IMR-90 (cell line): Measurements from ENCODE around the gene DMD.

Source experiments
- BHLHE40 ChIP-seq: fragments of 150-350 bp; IDR thresholded peaks from 2 replicates; pipeline ENCODE4 v1.6.1; 2016; ENCODE audit warnings: mild to moderate bottlenecking, low read depth, low read length
- MAZ ChIP-seq: IDR thresholded peaks from 2 replicates; pipeline ENCODE4 v1.6.1; 2012; ENCODE audit warnings: low read depth, mild to moderate bottlenecking, low read length, improper control_type of control experiment, moderate library complexity, borderline replicate concordance
- POLR2A ChIP-seq: IDR thresholded peaks from 2 replicates; pipeline ENCODE4 v1.6.1; 2012; ENCODE audit warnings: mild to moderate bottlenecking, low read depth, low read length
- RAD21 ChIP-seq: IDR thresholded peaks from 2 replicates; pipeline ENCODE4 v1.6.1; 2012; ENCODE audit warnings: low read length, improper control_type of control experiment
- RFX5 ChIP-seq: IDR thresholded peaks from 2 replicates; pipeline ENCODE4 v1.8.0; 2012; ENCODE audit warnings: low read depth, mild to moderate bottlenecking, low read length, moderate library complexity
- SMC3 ChIP-seq: fragments of 150-350 bp; IDR thresholded peaks from 2 replicates; pipeline ENCODE4 v1.6.1; 2016; ENCODE audit warnings: low read depth, mild to moderate bottlenecking, antibody characterized with exemption, low read length, moderate library complexity
- TF ChIP-seq, protein P1 (sequence below): conservative IDR thresholded peaks from 2 replicates; pipeline ENCODE4 v1.5.1; 2012; ENCODE audit warnings: mild to moderate bottlenecking, low read depth, low read length, improper control_type of control experiment
- TF ChIP-seq, protein P2 (sequence below): fragments of 150-350 bp; IDR thresholded peaks from 2 replicates; pipeline ENCODE4 v1.6.1; 2017; ENCODE audit warnings: mild to moderate bottlenecking, antibody characterized with exemption, low read length, low read depth

DNA sequence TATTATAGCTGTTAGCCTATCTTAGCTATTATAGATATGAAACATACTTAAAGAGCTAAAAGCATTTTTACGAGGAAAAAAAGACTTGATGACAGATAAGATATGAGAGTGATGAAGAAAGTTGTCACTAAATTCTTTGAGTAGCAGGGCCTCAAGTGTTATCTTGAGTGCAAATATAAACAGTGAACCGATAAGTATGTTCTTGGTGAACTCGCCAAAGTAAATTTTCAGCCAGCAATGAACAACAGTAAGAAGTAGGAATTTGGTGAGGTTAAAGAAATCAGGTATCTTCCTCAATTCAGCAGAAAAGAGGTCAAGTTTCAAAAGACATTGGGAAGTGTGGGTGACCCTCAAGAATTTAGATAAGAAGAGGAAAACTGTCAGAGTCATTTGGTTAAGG, 1667.7 kb downstream of the DMD start:
- no peak for TF ChIP-seq BHLHE40
- TF ChIP-seq, protein P1, sequence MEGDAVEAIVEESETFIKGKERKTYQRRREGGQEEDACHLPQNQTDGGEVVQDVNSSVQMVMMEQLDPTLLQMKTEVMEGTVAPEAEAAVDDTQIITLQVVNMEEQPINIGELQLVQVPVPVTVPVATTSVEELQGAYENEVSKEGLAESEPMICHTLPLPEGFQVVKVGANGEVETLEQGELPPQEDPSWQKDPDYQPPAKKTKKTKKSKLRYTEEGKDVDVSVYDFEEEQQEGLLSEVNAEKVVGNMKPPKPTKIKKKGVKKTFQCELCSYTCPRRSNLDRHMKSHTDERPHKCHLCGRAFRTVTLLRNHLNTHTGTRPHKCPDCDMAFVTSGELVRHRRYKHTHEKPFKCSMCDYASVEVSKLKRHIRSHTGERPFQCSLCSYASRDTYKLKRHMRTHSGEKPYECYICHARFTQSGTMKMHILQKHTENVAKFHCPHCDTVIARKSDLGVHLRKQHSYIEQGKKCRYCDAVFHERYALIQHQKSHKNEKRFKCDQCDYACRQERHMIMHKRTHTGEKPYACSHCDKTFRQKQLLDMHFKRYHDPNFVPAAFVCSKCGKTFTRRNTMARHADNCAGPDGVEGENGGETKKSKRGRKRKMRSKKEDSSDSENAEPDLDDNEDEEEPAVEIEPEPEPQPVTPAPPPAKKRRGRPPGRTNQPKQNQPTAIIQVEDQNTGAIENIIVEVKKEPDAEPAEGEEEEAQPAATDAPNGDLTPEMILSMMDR: no peak
- no peak for TF ChIP-seq POLR2A
- TF ChIP-seq, protein P2, sequence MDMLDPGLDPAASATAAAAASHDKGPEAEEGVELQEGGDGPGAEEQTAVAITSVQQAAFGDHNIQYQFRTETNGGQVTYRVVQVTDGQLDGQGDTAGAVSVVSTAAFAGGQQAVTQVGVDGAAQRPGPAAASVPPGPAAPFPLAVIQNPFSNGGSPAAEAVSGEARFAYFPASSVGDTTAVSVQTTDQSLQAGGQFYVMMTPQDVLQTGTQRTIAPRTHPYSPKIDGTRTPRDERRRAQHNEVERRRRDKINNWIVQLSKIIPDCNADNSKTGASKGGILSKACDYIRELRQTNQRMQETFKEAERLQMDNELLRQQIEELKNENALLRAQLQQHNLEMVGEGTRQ: no peak
- no peak for TF ChIP-seq RFX5
- no peak for TF ChIP-seq SMC3
- TF ChIP-seq MAZ: no peak
- no peak for TF ChIP-seq RAD21
